K562 (cell line): ENCODE data around the gene VWDE. TPM values are rescaled to one million over a fixed set of nuclear protein-coding genes. Genes with fewer than 3 reads are reported as not detected.

Experiments
- ATAC-seq: fragments of 200-7000 bp; cut with Tn5 transposase; 3 replicates; pipeline ENCODE4 v1.9.1; 2020; ENCODE audit warnings: moderate library complexity
- BruUV-seq: library from RNA; stranded (reverse); fragments of 400-500 nt; replicated peaks from 2 replicates; lab custom pipeline; 2021; lab: Mats Ljungman, UMichigan
- CTCF ChIA-PET: fragments of 300-600 bp; formaldehyde crosslinking; extraction: SDS; loops from one replicate; lab custom pipeline; 2021; ENCODE audit warnings: low intra/inter-chr PET ratio; lab: Yijun Ruan, JAX
- POLR2A ChIA-PET: fragments of 300-600, 350-650 bp; sonication (Branson Sonifier 250); formaldehyde crosslinking; extraction: SDS; loops from one replicate; lab custom pipeline; 2021; ENCODE audit warnings: antibody characterized with exemption, inconsistent platforms; lab: Yijun Ruan, JAX
- DNase-seq, 4 experiments: peaks; one replicate each; pipeline versions ENCODE4 v3.0.0 to v3.0.0-alpha.2; 2011 to 2018; ENCODE audit warnings: low spot score in 3 of 4, mixed read lengths in 3 of 4; ENCODE audit errors: extremely low read depth in 1 of 4
- FAIRE-seq: peaks from 2 replicates; lab custom pipeline; 2011; peaks lifted over from hg19 to GRCh38; lab: Jason Lieb, UNC
- H2AFZ ChIP-seq: 2 replicates; pipeline ENCODE4 v1.6.0; 2011; ENCODE audit warnings: low read depth, low read length, control low read depth, inconsistent platforms
- H3K27ac ChIP-seq: fragments of 200-600 bp; 3 replicates; pipeline ENCODE4 v1.8.0; 2011; ENCODE audit warnings: low read depth, mild to moderate bottlenecking, control low read depth, inconsistent platforms, low read length, moderate library complexity, mixed read lengths; ENCODE audit errors: extremely low read depth
- H3K27me3 ChIP-seq, 2 experiments: fragments of 300-600 bp in 1 of 2; 2 replicates in 1 of 2; 3 replicates in 1 of 2; pipeline versions ENCODE4 v1.6.0 to v1.8.0; 2011; ENCODE audit warnings: inconsistent platforms in 2 of 2, low read length in 2 of 2, mild to moderate bottlenecking in 1 of 2, mixed read lengths in 1 of 2, moderate library complexity in 1 of 2; ENCODE audit not compliant: control insufficient read depth in 2 of 2, insufficient read depth in 2 of 2
- H3K36me3 ChIP-seq: fragments of 300-600 bp; 3 replicates; pipeline ENCODE4 v1.8.0; 2011; ENCODE audit warnings: mild to moderate bottlenecking, low read length, inconsistent platforms; ENCODE audit not compliant: control insufficient read depth, insufficient read depth
- H3K4me1 ChIP-seq, 2 experiments: fragments of 200-600 bp in 1 of 2; replicated peaks in 1 of 2; 2 replicates in 1 of 2; 3 replicates in 1 of 2; pipeline versions ENCODE4 v1.5.1 to v1.8.0; 2011; ENCODE audit warnings: inconsistent platforms in 2 of 2, low read length in 2 of 2, mild to moderate bottlenecking in 1 of 2, mixed read lengths in 1 of 2, moderate library complexity in 1 of 2; ENCODE audit not compliant: control insufficient read depth in 2 of 2, insufficient read depth in 2 of 2
- H3K4me2 ChIP-seq: 2 replicates; pipeline ENCODE4 v1.6.1; 2011; ENCODE audit warnings: low read length, control low read depth, inconsistent platforms, mixed read lengths; ENCODE audit not compliant: insufficient read depth
- H3K4me3 ChIP-seq: fragments of 200-600 bp; sonication (generic), shearing (Covaris generic); 2 replicates; pipeline ENCODE4 v1.5.1; 2016; ENCODE audit warnings: control low read depth, inconsistent platforms
- H3K79me2 ChIP-seq: fragments of 200-600 bp; 3 replicates; pipeline ENCODE4 v1.8.0; 2011; ENCODE audit warnings: low read length, inconsistent platforms; ENCODE audit not compliant: control insufficient read depth, insufficient read depth
- H3K9ac ChIP-seq, 2 experiments: 2 replicates each; pipeline versions ENCODE4 v1.6.0 to v1.6.1; 2011; ENCODE audit warnings: low read depth in 2 of 2, low read length in 2 of 2, control low read depth in 1 of 2, inconsistent platforms in 1 of 2, mild to moderate bottlenecking in 1 of 2, mixed read lengths in 1 of 2; ENCODE audit not compliant: insufficient read depth in 1 of 2
- H3K9me1 ChIP-seq: one replicate; pipeline ENCODE4 v1.6.0; 2011; ENCODE audit warnings: inconsistent platforms, mild to moderate bottlenecking, low read length, moderate library complexity; ENCODE audit not compliant: control insufficient read depth, insufficient read depth
- H3K9me3 ChIP-seq: replicated peaks from 2 replicates; pipeline ENCODE4 v1.5.1; 2011; ENCODE audit warnings: low read depth, low read length, inconsistent platforms; ENCODE audit not compliant: control insufficient read depth, insufficient read depth
- H4K20me1 ChIP-seq: replicated peaks from 2 replicates; pipeline ENCODE4 v1.6.1; 2011; ENCODE audit warnings: low read length, inconsistent platforms, mixed read lengths; ENCODE audit not compliant: control insufficient read depth, insufficient read depth
- ATF3 ChIP-seq, 2 experiments: fragments of 450-650 bp in 1 of 2; sonication (generic) in 1 of 2; formaldehyde crosslinking in 1 of 2; IDR thresholded peaks in 1 of 2; conservative IDR thresholded peaks in 1 of 2; 2 replicates each; pipeline versions ENCODE4 v1.6.1 to v1.8.1; 2016 to 2023; ENCODE audit warnings: mild to moderate bottlenecking in 2 of 2, moderate library complexity in 2 of 2, inconsistent platforms in 1 of 2, missing genetic modification reagents in 1 of 2
- CEBPG ChIP-seq, 3 experiments: fragments of 200-800 bp in 1 of 3; sonication (Bioruptor generic) in 1 of 3; sonication (generic) in 1 of 3; formaldehyde crosslinking in 1 of 3; IDR thresholded peaks in 2 of 3; conservative IDR thresholded peaks in 1 of 3; 2 replicates each; pipeline versions ENCODE4 v1.6.1 to v1.8.0; 2016 to 2022; ENCODE audit warnings: missing compliant biosample characterization in 2 of 3, missing genetic modification characterization in 2 of 3, mild to moderate bottlenecking in 1 of 3, missing genetic modification reagents in 1 of 3
- LCOR ChIP-seq: sonication (generic); formaldehyde crosslinking; IDR thresholded peaks from 2 replicates; pipeline ENCODE4 v1.8.0; 2022; ENCODE audit warnings: mild to moderate bottlenecking, missing genetic modification reagents
- ZNF431 ChIP-seq: sonication (generic); formaldehyde crosslinking; IDR thresholded peaks from 2 replicates; pipeline ENCODE4 v1.8.0; 2022; ENCODE audit warnings: mild to moderate bottlenecking, missing genetic modification reagents
- ZNF668 ChIP-seq: fragments of 250-450 bp; sonication (Bioruptor Pico); IDR thresholded peaks from 2 replicates; pipeline ENCODE4 v1.8.0; 2022; ENCODE audit warnings: mild to moderate bottlenecking, inconsistent platforms
- WGBS: fragments of 100-300 bp; shearing (Covaris generic); methylation state at CpG from one replicate; pipeline ENCODE4 v1.1.6; 2016; ENCODE audit warnings: low coverage, mixed read lengths; ENCODE audit not compliant: insufficient coverage; ENCODE audit errors: missing lambda C conversion rate; 5-methylcytosine and 5-hydroxymethylcytosine counted together
- in situ Hi-C: fragments of 300-500 bp; cut with MboI; formaldehyde crosslinking; loops from 4 replicates; pipeline ENCODE4 v1.15.0; 2018; ENCODE audit warnings: inconsistent platforms, mixed read lengths
- intact Hi-C: fragments of 100-400 bp; cut with micrococcal nuclease; formaldehyde crosslinking; loops from 2 replicates; pipeline ENCODE4 v1.14.2; 2022
- polyA plus RNA-seq, 8 experiments: library from polyadenylated mRNA; depleted of rRNA in 4 of 8; stranded (reverse) in 5 of 8; unstranded in 3 of 8; fragments of >200 nt; fragmentation: Nextera tagmentation in 2 of 8; fragmentation: Illumina TruSeq in 1 of 8; extraction: Ambion mirVana in 2 of 8; extraction: Trizol in 1 of 8; gene quantifications; 2 replicates each; pipeline versions ENCODE4 v1.2.1 to v1.2.3, GENCODE V29; 2011 to 2014; ENCODE audit warnings: inconsistent platforms in 1 of 8, missing spikeins in 1 of 8
- total RNA-seq, 7 experiments: library from RNA; depleted of rRNA in 6 of 7; stranded (reverse); fragments of >200 nt in 6 of 7; fragmentation: Illumina TruSeq in 2 of 7; extraction: Trizol in 2 of 7; gene quantifications; 2 replicates each; pipeline versions ENCODE4 v1.2.1 to v1.2.3, GENCODE V29; 2011 to 2021; ENCODE audit warnings: low replicate concordance in 1 of 7
- TF ChIP-seq, protein P1 (sequence below): fragments of 250-450 bp; sonication (Bioruptor Pico); IDR thresholded peaks from 2 replicates; pipeline ENCODE4 v1.5.1; 2021; ENCODE audit warnings: mild to moderate bottlenecking

Gene VWDE
- total and polyA plus RNA-seq, 9 of the 15 experiments (the other 6 are each of a cell fraction or from before 2014, with no cell fraction given): 40.6 to 162 (median 95.2) TPM

- TF ChIP-seq LCOR (CRISPR knock-in tag) (no peak), ATF3 (IDR thresholded peaks at IDR 0.05) (peak; percentile 56), ATF3 (CRISPR knock-in tag; conservative IDR thresholded peaks at IDR 0.05) (no peak), CEBPG (CRISPR knock-in tag; IDR thresholded peaks at IDR 0.05) (no peak), CEBPG (tag; conservative IDR thresholded peaks at IDR 0.05 in 1 of 2, IDR thresholded peaks at IDR 0.05 in 1 of 2) (peak in 1 of 2 experiments; percentile 52; a peak in 2 of 4 replicates), ZNF431 (no peak), ZNF668 (CRISPR knock-in tag) (no peak)
- TF ChIP-seq, protein P1, sequence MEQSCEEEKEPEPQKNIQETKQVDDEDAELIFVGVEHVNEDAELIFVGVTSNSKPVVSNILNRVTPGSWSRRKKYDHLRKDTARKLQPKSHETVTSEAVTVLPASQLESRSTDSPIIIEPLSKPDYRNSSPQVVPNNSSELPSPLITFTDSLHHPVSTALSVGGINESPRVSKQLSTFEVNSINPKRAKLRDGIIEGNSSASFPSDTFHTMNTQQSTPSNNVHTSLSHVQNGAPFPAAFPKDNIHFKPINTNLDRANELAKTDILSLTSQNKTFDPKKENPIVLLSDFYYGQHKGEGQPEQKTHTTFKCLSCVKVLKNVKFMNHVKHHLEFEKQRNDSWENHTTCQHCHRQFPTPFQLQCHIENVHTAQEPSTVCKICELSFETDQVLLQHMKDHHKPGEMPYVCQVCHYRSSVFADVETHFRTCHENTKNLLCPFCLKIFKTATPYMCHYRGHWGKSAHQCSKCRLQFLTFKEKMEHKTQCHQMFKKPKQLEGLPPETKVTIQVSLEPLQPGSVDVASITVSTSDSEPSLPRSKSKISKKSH (CRISPR knock-in tag): no peak
- CTCF ChIA-PET: no interaction called here
- 100% methylated on average over 1 of the region's 1 CpG for WGBS
- Histone ChIP-seq H3K9me3 (no peaks in the 10 kb centered on the region), H3K27ac (no peak overlapping the region), H3K79me2 (no peaks in the 10 kb centered on the region), H3K4me2 (no peak overlapping the region), H3K36me3 (peaks cover 23% of the 10 kb centered on the region; the same call in 2 of the 3 replicates), H2AFZ (no peak overlapping the region), H4K20me1 (no peaks in the 10 kb centered on the region), H3K27me3 (no peaks in the 10 kb centered on the region), H3K9ac (no peak overlapping the region), H3K9me1 (no peaks in the 10 kb centered on the region), H3K4me3 (no peak overlapping the region), H3K4me1 (peaks cover 0 to 5% of the 10 kb centered on the region in 2 experiments; a peak in 1 of 5 replicates)
- BruUV-seq: no TSS peak
- POLR2A ChIA-PET: no interaction called here
- in situ Hi-C loops (no loop called here), intact Hi-C loops (no loop called here)
- DNase-seq (no peak), ATAC-seq (no peak), FAIRE-seq (no peak)
These were observed 86.0 kb downstream of the VWDE start for GRCh38 chr7:12317675-12318074.
